ENCODE data around the gene GNA15. TPM values are rescaled to one million over a fixed set of nuclear protein-coding genes. Genes with fewer than 3 reads are reported as not detected.

GNA15 gene
- total and polyA plus RNA-seq, 8 donors = 0.19 to 3.0 (median 1.3) TPM

- Histone ChIP-seq H3K9me3 (no peaks in the 10 kb centered on the region), H3K36me3 (no peaks in the 10 kb centered on the region), H3K27ac (no peak overlapping the region), H3K4me3 (no peak overlapping the region), H3K4me1 (no peaks in the 10 kb centered on the region), H3K27me3 (no peaks in the 10 kb centered on the region)
- ATAC-seq (peak in 2 of 4 donors; percentile 57 to 63), FAIRE-seq (no peak), DNase-seq (peak in 1 of 6 donors; percentile 74)
- 71 to 77% methylated on average over 11 of the region's 11 CpGs for WGBS, 2 donors
- no peak for TF ChIP-seq CTCF (IDR thresholded peaks at IDR 0.05)
- intact Hi-C loops (cut with DNase I) = no loop called here
These were observed 41.1 kb downstream of the GNA15 start for GRCh38 chr19:3176715-3177501.

GRCh38 chr19:3178377-3178972, 42.6 kb downstream of the GNA15 start, which contains the start of gene S1PR4:
S1PR4 (plus strand) TSS chr19:3178769; CDS start chr19:3178793, 24 bp downstream.
- WGBS, 2 donors = 72 to 86% methylated on average over 42 of the region's 42 CpGs
- Histone ChIP-seq H3K4me1 (no peaks in the 10 kb centered on the region), H3K27ac (peak within 1 kb of the TSS in 2 of 4 donors; percentile 41 to 48), H3K27me3 (no peaks in the 10 kb centered on the region), H3K36me3 (no peaks in the 10 kb centered on the region), H3K9me3 (no peaks in the 10 kb centered on the region), H3K4me3 (peak within 1 kb of the TSS in 1 of 4 donors; percentile 27)
- peak in 1 of 6 donors; percentile 73 for DNase-seq
- FAIRE-seq = no peak
- intact Hi-C loops (cut with DNase I) = no loop called here
- TF ChIP-seq CTCF (IDR thresholded peaks at IDR 0.05) = no peak
- peak in 2 of 4 donors; percentile 6 to 11 for ATAC-seq

- DNase-seq (peak in 1 of 6 donors; percentile 67), ATAC-seq (peak in 3 of 4 donors; percentile 7 to 9 (median 8)), FAIRE-seq (no peak)
- TF ChIP-seq CTCF (IDR thresholded peaks at IDR 0.05) = no peak
- Histone ChIP-seq H3K9me3 (no peaks in the 10 kb centered on the region), H3K27me3 (no peaks in the 10 kb centered on the region), H3K4me3 (peak overlapping the region in 1 of 4 donors; percentile 27), H3K27ac (peak overlapping the region in 2 of 4 donors; percentile 41 to 48), H3K4me1 (no peaks in the 10 kb centered on the region), H3K36me3 (no peaks in the 10 kb centered on the region)
- intact Hi-C loops (cut with DNase I) = no loop called here
- 88% methylated on average over 48 to 52 of the region's 52 CpGs for WGBS, 2 donors
These were observed 43.3 kb downstream of the GNA15 start for GRCh38 chr19:3178973-3179738.

GRCh38 chr19:3179739-3180293, 44.0 kb downstream of the GNA15 start:
- intact Hi-C loops (cut with DNase I) = no loop called here
- peak overlapping the region in 1 of 4 donors; percentile 27 for H3K4me3 ChIP-seq
- no peaks in the 10 kb centered on the region for H3K9me3 ChIP-seq
- 87 to 89% methylated on average over 31 of the region's 31 CpGs for WGBS, 2 donors
- no peaks in the 10 kb centered on the region for H3K36me3 ChIP-seq
- DNase-seq (peak in 1 of 6 donors; percentile 64), ATAC-seq (no peak), FAIRE-seq (no peak)
- TF ChIP-seq CTCF (IDR thresholded peaks at IDR 0.05) = no peak
- no peaks in the 10 kb centered on the region for H3K4me1 ChIP-seq
- peak overlapping the region in 2 of 4 donors; percentile 41 to 48 for H3K27ac ChIP-seq
- no peaks in the 10 kb centered on the region for H3K27me3 ChIP-seq

All from pancreas (tissue), 10 donors.